Activated gamma-delta T cell treated with anti-CD3 and anti-CD28 coated beads, Interleukin-2, amount 50 U/mL, for 16 hours (primary cell): ENCODE data around the gene RBP7.
"Not testable (repeated sequence)": the region's sequence is repeated elsewhere in the genome, so short reads cannot be mapped to it uniquely, and the experiment has no call there.

Experiments used
- DNase-seq: peaks from one replicate; pipeline ENCODE4 v3.0.0-alpha.2; 2020; ENCODE audit warnings: low read depth

Gene RBP7

DNA sequence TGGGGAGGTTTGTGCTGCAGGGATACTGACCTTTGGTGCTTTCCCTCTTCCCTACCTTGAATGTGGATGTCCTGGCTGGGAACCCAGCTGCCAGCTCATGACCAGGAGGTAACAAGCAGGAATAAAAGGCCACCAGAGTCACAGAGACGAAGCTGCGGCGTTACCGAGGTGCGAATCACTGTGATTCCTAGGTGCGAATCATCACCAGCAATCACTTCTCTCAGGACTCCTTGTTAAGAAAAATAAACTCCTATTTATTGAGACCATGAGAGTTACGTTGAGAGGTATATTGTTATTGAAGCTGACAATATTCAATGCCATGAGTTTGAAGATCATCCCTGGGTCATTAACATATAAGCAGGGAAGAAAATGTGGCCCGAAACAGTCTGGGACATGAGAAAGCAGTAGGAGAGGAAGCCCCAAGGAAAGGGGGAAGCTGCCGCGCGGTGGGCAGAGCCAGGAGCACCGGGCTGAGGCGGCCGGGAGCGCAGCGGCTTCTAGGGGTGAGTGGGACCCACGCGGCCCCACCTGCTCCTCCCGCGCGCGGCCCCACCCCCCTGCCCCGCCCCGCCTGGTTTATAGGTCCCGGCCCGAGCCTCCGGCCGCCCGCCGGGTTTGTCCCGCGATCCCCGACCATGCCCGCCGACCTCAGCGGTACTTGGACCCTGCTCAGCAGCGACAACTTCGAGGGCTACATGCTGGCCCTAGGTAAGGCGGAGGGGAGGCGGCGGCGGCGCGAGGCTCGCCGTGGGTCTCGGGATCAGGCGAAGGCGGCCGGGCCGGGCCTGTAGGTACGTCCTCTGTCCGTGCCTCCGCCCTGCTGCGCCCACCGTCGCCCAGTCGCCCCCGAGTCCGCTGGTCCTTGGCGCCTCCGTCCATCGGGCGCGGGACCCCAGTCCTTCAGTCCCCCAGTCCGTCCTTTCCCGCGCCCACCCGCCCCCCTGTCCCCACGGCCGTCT lies at the start of gene RBP7:
Gene RBP7 (plus strand): TSS at position 605 of the 959 bp plus-strand sequence. CDS start 31 bp downstream, at position 636.
- DNase-seq = no peak

DNA sequence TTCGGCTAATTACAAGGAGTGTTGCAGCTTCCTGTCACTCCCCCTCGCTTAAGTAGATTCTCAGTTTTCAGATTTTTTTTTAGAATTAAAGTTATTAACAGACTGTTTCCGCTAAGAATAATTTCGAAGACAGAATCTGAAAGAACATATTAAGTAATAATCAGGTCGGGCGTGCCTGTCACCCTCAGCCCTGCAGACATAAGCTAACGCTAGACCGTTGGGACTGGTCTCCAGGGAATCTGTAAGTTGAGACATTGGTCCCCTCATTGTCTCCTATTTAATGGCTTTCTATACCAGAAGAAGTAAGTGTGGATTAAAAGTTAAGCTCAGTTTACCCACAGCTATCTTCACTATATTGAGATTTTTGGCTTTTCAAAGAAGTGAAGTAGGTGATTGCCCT lies 39.3 kb upstream of the RBP7 start:
- DNase-seq = no peak

DNA sequence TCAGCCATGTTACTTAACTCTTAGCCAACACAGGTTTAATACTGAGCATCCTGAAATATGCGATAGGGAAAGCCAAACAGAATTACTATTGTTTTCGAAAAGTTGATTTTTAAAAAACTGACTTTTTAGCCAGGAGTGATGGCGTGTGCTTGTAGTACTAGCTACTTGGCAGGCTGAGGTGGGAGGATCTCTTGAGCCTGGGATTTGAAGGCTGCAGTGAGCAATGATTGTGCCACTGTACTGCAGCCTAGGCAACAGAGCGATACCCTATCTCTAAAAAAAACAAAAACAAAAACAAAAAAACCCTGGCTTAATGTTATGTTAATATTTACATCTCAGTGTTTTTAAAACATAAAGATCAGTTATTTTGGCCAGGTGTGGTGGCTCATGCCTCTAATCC lies 37.0 kb upstream of the RBP7 start:
- DNase-seq = no peak

DNA sequence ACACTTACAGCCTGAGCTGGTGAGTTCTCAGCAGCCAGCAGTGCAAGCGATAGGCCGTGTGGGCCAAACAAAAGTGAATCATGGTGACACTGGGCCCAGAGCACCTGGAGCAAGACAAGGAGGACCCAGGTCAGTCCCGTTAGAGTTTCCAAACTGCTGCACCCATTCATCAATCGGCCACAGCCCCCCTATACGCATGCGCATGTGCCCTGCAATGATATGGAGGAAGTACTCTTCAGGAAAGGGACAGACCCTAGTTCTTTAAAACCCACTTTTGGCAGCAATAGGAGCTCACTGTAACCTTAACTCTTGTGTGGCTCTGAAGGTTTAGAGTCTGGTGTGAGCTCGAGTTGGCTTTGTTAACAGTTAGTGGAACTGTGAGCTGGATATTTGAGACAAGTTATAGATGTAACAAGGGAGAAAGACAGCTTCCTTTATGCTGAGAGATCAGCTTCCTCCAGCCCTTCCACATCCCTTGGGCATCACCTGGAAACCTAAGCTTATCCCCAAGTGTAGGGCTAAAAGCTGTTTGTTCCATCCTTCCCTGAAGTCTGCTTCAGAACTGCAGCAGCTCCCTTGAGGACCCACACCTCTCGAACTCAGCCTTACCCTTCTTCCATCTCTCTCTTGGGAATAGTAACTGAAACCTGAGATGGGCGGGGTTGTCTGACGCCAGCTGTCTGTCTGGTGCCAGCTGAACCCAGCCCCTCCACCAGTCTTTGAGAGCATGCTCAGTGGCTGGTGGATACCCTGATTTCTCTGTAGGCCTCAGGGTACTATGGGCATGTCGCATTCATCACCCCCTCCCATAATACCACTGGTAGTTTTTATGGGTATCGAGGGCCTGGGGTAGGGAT lies 36.1 kb upstream of the RBP7 start:
- no peak for DNase-seq

DNA sequence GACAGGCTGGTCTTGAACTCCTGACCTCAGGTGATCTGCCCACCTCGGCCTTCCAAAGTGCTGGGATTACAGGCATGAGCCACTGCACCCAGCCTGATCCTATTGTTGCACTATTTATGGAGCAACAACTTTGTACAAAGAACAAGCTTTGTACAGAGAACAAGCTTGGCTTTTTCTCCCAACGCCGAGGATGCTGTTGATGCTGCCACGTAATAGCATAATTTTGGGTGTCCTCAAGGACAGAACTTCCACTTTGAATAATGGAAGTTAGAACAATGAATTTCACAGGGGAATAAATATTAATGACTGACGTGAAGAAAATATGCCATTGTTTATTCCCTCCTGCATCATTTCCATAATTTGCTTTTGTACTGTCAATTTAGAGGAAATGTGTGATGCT lies 12.8 kb upstream of the RBP7 start:
- no peak for DNase-seq

DNA sequence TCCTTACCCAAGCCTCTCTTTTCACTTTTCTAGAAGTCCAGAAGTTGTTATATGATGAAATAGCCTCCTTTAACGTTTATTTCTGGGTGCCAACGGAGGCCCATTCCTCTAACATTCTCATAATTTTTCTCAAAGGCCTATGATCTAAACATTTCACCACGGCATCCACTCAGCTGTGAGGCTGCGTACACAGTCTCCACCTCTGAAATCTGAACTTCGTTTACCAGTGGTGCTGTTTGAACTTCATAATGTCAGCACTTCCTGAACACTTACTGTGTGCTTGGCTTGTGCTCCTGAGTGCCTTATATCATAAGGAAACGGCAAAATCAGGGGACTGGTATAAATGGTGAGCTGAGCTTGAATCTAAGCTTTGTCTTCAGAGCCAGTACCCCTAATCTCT lies 12.0 kb upstream of the RBP7 start:
- no peak for DNase-seq

DNA sequence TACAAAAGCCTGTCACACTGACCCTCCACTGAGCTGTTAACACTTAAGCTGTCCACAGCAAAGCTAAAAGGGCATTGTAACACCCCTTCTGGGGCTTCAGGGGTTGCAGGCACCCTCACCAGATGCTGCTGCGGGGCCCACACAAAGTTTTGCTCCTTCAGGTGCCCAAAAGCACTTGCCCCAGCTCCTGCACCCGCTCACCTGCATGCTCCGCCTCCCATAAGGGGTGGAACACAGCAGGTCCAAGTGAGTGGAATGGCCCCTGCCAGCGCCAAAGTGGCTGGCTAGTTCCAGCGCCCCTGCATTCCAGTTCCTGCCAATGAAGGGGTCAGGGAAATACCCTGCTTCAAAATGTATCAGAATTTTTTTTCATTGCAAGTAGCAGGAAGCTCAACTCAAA lies 7.3 kb upstream of the RBP7 start:
- DNase-seq = no peak

DNA sequence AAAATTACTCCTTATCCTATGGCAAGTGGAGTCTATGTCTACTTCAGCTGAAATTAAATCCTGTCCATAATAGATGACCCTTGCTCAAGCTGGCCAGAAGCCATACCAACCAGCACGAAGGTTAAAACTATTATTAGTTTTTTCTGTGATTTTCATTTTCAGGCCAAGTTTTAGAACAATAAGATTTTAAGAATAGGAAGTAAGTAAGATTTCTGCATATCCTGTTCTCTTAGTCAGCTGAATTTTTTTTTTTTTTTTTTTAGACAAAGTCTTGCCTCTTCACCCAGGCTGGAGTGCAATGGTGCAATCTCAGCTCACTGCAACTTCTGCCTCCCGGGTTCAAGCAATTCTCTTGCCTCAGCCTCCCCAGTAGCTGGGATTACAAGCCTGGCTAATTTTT lies 6.1 kb upstream of the RBP7 start:
- DNase-seq = no peak

DNA sequence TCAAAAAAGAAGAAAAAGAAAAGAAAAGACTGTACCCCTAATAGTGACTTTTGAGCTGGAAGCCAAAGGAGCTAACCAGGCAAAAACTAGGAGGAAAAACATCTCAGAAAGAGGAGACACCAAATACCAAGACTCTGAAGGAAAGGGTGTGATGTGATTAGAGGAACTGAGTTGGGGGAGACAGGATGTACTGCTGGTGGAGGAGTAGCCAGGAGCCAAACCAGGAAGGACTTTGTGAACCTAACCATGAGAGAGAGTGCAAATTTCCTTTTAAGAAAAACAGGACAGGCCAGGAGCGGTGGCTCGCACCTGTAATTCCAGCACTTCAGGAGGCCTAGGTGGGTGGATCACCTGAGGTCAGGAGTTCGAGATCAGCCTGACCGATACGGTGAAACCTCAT lies 4.1 kb upstream of the RBP7 start:
- DNase-seq = no peak

DNA sequence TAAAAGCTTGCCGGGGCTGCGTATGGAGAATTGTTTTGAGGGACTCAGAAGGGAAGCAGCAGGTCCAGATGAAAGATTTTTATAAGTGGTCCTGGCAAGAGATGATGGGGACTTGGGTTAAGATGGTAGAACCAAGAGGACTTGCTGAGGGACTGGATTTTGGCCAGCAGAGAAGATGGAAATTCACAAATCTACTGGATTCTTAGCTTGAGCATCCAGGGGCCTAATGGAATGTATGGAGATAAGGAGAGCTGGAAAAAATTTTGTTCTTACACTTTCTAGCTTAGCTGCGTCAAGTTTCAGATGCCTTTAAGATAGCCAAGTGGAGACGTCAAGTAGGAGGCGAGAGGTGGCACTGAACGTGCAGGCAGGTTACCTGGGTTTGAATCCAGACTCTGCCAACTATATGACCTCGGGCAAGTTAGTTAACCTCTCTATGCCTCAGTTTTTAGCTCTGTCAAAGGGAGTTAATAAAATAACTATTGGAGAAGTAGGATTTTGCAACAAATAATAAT lies 3.4 kb upstream of the RBP7 start:
- DNase-seq = no peak

DNA sequence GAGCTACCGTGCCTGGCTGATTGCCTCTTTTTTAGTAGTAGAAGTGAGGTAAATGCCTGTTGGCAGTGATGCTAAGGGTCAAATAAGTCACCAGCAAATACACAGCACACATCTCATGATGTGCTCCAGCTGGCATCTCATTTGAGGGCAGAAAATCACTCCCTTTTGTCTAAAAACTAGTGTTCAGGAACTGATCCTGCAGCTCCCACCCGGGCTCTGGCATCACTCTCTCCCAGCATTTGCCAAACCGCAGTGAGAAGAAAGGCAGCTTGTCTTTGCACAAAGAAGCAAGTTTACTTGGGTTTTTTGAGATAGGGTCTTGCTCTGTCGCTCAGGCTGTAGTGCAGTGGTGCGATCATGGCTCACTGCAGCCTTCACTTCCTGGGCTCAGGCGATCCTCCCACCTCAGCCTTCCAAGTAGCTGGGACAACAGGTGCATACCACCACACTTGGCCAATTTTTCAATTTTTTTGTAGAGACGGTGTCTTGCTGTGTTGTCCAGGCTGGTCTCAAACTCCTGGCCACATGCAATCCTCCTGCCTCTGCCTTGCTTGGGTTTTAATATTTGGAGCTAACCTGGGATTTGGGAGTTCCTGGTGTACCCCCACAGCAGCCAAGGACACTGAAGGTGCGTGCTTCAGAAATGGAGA lies 4.1 kb downstream of the RBP7 start:
- DNase-seq = no peak

DNA sequence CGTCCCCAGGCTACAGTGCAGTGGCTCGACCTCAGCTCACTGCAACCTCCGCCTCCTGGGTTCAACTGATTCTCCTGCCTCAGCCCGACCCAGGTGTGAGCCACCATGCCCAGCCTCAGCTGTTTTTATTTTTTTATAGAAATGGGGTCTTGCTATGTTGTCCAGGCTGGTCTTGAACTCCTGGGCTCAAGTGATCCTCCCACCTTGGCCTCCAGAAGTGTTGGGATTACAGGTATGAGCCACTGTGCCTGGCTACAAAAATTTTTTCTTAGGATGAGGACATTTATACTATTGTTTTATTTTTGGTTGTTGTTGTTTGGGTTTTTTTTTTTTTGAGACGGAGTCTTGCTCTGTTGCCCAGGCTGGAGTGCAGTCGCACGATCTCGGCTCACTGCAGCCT lies 8.2 kb downstream of the RBP7 start:
- DNase-seq = not testable (repeated sequence)

DNA sequence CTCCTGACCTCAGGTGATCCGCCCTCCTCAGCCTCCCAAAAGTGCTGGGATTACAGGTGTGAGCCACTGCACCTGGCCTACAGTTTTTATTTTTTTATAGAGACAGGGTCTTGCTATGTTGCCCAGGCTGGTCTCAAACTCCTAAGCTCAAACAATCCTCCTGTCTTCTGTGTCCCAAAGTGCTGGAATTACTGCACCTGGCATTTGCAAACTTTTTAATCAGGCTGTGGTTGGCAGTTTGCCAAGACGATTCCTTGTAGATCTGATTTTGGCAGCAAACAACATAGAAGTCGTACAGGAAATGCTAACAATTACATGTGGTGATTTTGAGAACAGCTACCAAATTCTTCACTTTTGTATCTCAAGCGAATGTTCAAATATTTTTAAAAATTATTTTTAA lies 10.1 kb downstream of the RBP7 start:
- no peak for DNase-seq

DNA sequence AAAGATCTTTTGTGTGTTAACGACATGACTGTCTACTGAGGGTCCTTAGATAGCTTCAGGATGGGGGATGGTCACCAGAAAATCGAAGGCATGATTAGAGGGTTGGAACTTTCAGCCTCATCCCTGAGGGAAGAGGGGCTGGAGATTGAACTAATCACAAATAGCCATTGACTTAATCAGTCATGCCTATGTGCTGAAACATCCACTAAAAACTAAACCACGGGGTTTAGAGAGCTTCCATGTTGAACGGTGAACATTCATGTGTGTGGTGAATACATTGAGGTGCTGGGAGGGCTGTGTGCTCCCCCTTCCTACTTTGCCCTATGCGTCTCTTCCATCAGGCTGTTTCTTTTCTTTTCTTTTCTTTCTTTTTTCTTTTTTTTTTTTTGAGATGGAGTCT lies 17.0 kb downstream of the RBP7 start:
- no peak for DNase-seq

DNA sequence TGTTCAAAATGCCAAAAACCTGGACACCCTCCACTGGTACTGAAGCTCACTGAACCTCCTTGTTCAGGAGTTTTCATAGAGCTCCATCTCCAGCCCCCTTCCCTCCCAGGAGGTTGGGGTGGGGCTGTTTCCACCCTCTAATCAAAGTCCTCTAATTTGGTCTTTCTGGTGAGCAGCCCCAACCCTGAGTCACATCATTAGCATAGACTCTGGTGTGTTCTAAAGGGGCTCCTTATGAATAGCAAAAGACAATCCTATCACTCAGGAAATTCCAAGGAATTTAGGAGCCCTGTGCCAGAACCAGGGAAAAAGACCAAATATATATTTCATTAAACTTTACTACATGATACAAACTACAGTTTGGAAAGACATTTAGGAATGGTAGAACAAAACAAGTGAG lies 22.5 kb downstream of the RBP7 start:
- DNase-seq = no peak

DNA sequence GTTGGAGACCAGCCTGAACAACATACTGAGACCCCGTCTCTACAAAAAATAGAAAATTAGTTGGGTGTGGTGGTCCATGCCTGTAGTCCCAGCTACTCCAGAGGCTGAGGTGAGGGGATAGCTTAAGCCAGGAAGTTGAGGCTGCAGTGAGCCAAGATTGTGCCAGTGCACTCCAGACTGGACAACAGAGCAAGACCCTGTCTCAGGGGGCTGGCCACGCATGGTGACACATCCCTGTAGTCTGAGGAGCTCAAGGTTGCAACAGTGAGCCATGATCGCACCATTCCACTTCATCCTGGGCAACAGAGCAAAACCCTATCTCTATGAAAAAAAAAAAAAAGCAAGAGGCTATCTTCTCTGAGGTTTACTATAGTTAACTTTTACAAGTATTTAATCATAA lies 23.1 kb downstream of the RBP7 start:
- no peak for DNase-seq

DNA sequence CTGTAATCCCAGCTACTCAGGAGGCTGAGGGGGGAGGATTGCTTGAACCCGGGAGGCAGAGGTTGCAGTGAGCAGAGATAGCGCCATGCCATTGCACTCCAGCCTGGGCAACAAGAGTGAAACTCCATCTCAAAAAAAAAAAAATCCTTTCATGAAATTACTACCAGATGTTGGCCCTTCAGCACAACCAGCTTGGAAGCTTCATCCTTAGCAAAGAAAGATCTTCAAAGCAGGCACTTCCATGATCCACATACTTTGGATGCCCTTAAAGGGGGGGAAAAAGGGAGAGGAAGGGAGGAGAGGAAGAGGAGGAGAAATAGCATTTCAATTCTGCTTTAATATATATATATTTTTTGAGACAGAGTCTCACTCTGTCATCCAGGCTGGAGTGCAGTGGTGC lies 23.6 kb downstream of the RBP7 start:
- DNase-seq = not testable (repeated sequence)

DNA sequence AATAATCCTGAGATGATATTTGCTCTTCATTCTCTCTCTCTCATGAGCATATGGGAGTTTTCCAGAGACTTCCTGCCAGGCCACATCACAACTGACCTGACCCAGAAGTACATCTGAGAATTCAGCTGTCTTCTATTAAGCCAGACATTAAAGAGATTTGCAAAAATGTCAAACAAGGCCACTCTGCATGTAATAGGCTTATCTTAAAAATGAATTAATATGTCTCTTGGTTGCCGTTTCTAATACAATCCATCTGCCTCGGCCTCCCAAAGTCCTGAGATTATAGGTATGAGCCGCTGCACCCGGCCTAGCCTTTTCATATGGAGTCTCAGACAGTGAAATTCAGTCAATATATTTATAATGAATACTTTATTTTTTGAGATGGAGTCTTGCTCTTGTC lies 25.0 kb downstream of the RBP7 start:
- not testable (repeated sequence) for DNase-seq

DNA sequence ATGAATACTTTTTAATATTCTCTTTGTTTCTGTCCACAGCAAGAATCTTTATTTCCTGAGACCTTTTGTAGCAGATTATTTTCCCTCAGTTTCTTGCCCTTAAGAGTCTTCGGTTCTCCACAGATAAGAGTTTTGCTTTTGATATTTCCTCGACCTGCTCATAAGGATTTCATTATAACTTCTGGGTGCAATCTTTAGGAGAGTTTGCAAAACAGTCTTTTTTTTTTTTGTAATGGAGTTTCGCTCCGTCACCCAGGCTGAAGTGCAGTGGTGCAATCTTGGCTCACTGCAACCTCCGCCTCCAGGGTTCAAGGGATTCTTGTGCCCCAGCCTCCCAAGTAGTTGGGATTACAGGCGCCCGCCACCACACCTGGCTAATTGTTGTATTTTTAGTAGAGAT lies 25.6 kb downstream of the RBP7 start:
- no peak for DNase-seq

DNA sequence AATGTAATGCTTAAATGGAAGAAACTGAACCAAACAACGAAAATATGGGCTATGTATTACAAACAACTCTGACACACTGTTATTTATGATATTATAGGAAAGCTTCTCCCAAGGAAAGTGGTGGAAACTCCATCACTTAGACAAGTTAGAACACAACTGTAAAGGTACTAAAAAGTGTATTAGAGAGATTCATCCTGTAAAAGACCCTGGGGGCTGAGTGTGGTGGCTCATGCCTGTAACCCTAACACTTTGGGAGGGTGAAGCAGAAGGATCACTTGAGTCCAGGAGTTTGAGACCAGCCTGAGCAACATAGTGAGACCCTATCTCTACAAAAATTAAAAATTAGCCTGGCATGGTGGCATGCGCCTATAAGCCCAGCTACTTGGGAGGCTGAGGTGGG lies 28.3 kb downstream of the RBP7 start:
- DNase-seq = no peak

DNA sequence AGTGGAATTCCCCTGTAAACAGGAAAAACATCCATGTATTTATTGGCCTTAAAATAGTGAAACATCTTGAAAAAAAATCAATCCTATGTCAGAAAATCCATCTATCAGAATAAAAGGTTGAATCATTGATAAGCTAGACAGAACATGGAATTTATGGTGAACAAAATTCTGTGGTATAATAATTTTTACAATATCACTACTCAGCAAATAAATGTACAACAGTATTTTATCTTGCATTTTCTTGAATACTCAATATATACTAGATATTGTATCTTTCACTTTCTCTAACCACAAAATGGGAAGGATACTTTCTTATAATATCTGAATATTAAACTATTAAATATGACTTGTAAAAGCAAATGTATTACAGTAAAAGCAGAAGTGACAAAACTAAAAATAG lies 30.0 kb downstream of the RBP7 start:
- DNase-seq = no peak

DNA sequence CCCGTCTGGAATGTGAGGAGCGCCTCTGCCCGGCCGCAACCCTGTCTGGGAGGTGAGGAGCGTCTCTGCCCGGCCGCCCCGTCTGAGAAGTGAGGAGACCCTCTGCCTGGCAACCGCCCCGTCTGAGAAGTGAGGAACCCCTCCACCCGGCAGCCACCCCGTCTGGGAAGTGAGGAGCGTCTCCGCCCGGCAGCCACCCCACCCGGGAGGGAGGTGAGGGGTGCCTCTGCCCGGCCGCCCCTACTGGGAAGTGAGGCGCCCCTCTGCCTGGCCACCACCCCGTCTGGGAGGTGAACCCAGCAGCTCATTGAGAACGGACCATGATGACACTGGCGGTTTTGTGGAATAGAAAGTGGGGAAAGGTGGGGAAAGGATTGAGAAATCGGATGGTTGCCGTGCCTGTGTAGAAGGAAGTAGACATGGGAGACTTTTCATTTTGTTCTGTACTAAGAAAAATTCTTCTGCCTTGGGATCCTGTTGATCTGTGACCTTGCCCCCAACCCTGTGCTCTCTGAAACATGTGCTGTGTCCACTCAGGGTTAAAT lies 32.0 kb downstream of the RBP7 start:
- DNase-seq = not testable (repeated sequence)
